Stomach (tissue), 9 donors: Measurements from ENCODE around the gene UBXN1. TPM values are rescaled to one million over a fixed set of nuclear protein-coding genes. Genes with fewer than 3 reads are reported as not detected.
"Not testable (repeated sequence)": the region's sequence is repeated elsewhere in the genome, so short reads cannot be mapped to it uniquely, and the experiment has no call there.

ENCODE experiments used
- DNase-seq, 2 donors: peaks; one replicate each; pipeline versions ENCODE4 v3.0.0 to v3.0.0-alpha.2; 2013 to 2019
- H3K27ac ChIP-seq, 5 donors: fragments of 200-600 bp in 4 of 5; sonication (generic) in 4 of 5; one replicate each; pipeline ENCODE4 v1.5.1; 2013 to 2019; ENCODE audit warnings: mild to moderate bottlenecking in 1 of 5, moderate library complexity in 1 of 5
- H3K27me3 ChIP-seq, 3 donors: fragments of 200-600 bp; sonication (generic); one replicate each; pipeline ENCODE4 v1.5.1; 2017 to 2019; ENCODE audit warnings: mixed run types in 1 of 3
- H3K36me3 ChIP-seq, 4 donors: fragments of 200-600 bp; sonication (generic); 1 replicate in 3 of 4; 2 replicates in 1 of 4; pipeline ENCODE4 v1.5.1; 2016 to 2019
- H3K4me1 ChIP-seq, 4 donors: fragments of 200-600 bp; sonication (generic); one replicate each; pipeline ENCODE4 v1.5.1; 2016 to 2019
- H3K4me3 ChIP-seq, 4 donors: fragments of 200-600 bp; sonication (generic) in 3 of 4; one replicate each; pipeline ENCODE4 v1.5.1; 2016 to 2019; ENCODE audit warnings: mild to moderate bottlenecking in 1 of 4
- H3K9me3 ChIP-seq, 4 donors: fragments of 200-600 bp; sonication (generic); one replicate each; pipeline ENCODE4 v1.5.1; 2016 to 2019
- EP300 ChIP-seq: sonication (generic); formaldehyde crosslinking; IDR thresholded peaks from one replicate; pipeline ENCODE4 v1.6.1; 2017; ENCODE audit warnings: antibody characterized with exemption
- POLR2A ChIP-seq, 4 donors: fragments of 450-650 bp; IDR thresholded peaks; one replicate each; pipeline ENCODE4 v1.6.1; 2016; ENCODE audit warnings: antibody characterized with exemption in 4 of 4, control low read depth in 2 of 4, mild to moderate bottlenecking in 1 of 4, moderate library complexity in 1 of 4
- POLR2AphosphoS5 ChIP-seq, 3 donors: sonication (generic); formaldehyde crosslinking; IDR thresholded peaks; one replicate each; pipeline ENCODE4 v1.6.1; 2016; ENCODE audit warnings: antibody characterized with exemption in 3 of 3
- WGBS, 5 donors: extraction: QIAGEN DNeasy Blood & Tissue Kit in 3 of 5; methylation state at CpG; one replicate each; pipeline versions ENCODE4 v1.1.5 to v1.1.7; 2013 to 2018; 5-methylcytosine and 5-hydroxymethylcytosine counted together
- intact Hi-C: fragments of 100-400 bp; cut with DNase I; formaldehyde crosslinking; loops from one replicate; pipeline ENCODE4 v1.15.1; 2023; ENCODE audit warnings: low total_unique reads
- polyA plus RNA-seq, 3 donors: library from polyadenylated mRNA; stranded (reverse); fragments of 200-250 nt; gene quantifications; one replicate each; pipeline ENCODE4 v1.2.3, GENCODE V29; 2013
- total RNA-seq, 5 donors: library from RNA; depleted of rRNA; stranded (reverse); fragments of >200 nt; gene quantifications; one replicate each; pipeline versions ENCODE4 v1.1.0 to v1.2.3, GENCODE V29; 2014 to 2016
- TF ChIP-seq, protein P1 (sequence below), 7 experiments: fragments of 450-650 bp in 4 of 7; fragments of 200-600 bp in 3 of 7; sonication (generic) in 3 of 7; IDR thresholded peaks; one replicate each; pipeline ENCODE4 v1.5.1; 2016 to 2019; ENCODE audit warnings: antibody characterized with exemption in 7 of 7, control low read depth in 2 of 7, mild to moderate bottlenecking in 1 of 7
- donor health status: healthy with polysubstance abuse.
- donor health status: Bipolar disorder and iron deficiency.
- donor health status: healthy.

The UBXN1 gene
- total and polyA plus RNA-seq, 8 donors = 78.6 to 236 (median 163) TPM

- Histone ChIP-seq H3K9me3 (no peaks in the 10 kb centered on the region), H3K4me3 (no peak overlapping the region), H3K4me1 (peaks cover 31 to 69% (median 52%) of the 10 kb centered on the region in 4 donors), H3K36me3 (peaks cover 23 to 51% (median 47%) of the 10 kb centered on the region in 4 donors), H3K27ac (no peak overlapping the region), H3K27me3 (no peaks in the 10 kb centered on the region)
- no peak for DNase-seq
- intact Hi-C loops = no loop called here
- 33 to 57% (median 42%) methylated on average over 2 to 6 of the region's 6 CpGs for WGBS, 5 donors
- TF ChIP-seq POLR2A (IDR thresholded peaks at IDR 0.05) (no peak), EP300 (no peak), POLR2AphosphoS5 (IDR thresholded peaks at IDR 0.05) (no peak)
- TF ChIP-seq, protein P1, sequence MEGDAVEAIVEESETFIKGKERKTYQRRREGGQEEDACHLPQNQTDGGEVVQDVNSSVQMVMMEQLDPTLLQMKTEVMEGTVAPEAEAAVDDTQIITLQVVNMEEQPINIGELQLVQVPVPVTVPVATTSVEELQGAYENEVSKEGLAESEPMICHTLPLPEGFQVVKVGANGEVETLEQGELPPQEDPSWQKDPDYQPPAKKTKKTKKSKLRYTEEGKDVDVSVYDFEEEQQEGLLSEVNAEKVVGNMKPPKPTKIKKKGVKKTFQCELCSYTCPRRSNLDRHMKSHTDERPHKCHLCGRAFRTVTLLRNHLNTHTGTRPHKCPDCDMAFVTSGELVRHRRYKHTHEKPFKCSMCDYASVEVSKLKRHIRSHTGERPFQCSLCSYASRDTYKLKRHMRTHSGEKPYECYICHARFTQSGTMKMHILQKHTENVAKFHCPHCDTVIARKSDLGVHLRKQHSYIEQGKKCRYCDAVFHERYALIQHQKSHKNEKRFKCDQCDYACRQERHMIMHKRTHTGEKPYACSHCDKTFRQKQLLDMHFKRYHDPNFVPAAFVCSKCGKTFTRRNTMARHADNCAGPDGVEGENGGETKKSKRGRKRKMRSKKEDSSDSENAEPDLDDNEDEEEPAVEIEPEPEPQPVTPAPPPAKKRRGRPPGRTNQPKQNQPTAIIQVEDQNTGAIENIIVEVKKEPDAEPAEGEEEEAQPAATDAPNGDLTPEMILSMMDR (IDR thresholded peaks at IDR 0.05) = no peak
Observed at GRCh38 chr11:62676698-62677097, 2.2 kb downstream of the UBXN1 start.

DNA sequence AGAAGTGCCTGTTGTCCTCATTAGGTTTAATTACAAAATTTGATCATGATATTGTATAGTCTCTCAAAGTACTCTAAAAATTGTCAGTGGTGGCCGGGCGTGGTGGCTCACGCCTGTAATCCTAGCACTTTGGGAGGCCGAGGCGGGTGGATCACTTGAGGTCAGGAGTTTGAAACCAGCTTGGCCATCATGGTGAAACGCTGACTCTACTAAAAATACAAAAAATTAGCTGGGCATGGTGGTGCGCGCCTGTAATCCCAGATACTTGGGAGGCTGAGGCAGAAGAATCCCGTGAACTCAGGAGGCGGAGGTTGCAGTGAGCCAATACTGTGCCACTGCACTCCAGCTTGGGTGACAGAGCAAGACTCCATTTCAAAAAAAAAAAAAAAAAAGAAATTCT, 3.5 kb downstream of the UBXN1 start:
- intact Hi-C loops, H3K27me3 ChIP-seq, DNase-seq, H3K27ac ChIP-seq, H3K9me3 ChIP-seq, H3K4me3 ChIP-seq: not testable (repeated sequence)
- Histone ChIP-seq H3K4me1 (peaks cover 37 to 70% (median 58%) of the 10 kb centered on the region in 4 donors), H3K36me3 (peaks cover 23 to 51% (median 47%) of the 10 kb centered on the region in 4 donors)
- WGBS, 5 donors = 93 to 97% (median 94%) methylated on average over 10 of the region's 10 CpGs

GRCh38 chr11:62673196-62673525, 5.7 kb downstream of the UBXN1 start:
- 46 to 58% (median 55%) methylated on average over 2 of the region's 2 CpGs for WGBS, 5 donors
- H3K4me1 ChIP-seq = peaks cover 40 to 74% (median 62%) of the 10 kb centered on the region in 4 donors
- H3K27ac ChIP-seq = peak overlapping the region; percentile 89 to 96 (median 93)

DNA sequence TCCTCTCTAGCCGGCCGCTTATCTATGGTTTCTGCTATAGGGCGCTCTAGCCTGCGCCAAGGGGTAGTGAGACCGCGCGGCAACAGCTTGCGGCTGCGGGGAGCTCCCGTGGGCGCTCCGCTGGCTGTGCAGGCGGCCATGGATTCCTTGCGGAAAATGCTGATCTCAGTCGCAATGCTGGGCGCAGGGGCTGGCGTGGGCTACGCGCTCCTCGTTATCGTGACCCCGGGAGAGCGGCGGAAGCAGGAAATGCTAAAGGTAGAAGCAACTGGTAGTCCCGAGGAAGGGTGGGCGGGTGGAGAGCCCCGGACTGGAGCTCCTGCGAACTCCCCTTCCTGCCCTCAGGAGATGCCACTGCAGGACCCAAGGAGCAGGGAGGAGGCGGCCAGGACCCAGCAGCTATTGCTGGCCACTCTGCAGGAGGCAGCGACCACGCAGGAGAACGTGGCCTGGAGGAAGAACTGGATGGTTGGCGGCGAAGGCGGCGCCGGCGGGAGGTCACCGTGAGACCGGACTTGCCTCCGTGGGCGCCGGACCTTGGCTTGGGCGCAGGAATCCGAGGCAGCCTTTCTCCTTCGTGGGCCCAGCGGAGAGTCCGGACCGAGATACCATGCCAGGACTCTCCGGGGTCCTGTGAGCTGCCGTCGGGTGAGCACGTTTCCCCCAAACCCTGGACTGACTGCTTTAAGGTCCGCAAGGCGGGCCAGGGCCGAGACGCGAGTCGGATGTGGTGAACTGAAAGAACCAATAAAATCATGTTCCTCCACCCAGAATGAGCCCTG, 7.1 kb downstream of the UBXN1 start, which contains the start of the genes LBHD1 and UQCC3:
Gene LBHD1 (minus strand): TSS at position 660 of the 782 bp plus-strand sequence. CDS start 2,236 bp downstream, outside the sequence.
Gene UQCC3 (plus strand): TSS at position 66 of the 782 bp plus-strand sequence. CDS start 73 bp downstream, at position 139.
- Histone ChIP-seq H3K4me1 (peaks cover 41 to 74% (median 63%) of the 10 kb centered on the region in 4 donors), H3K9me3 (no peaks in the 10 kb centered on the region), H3K4me3 (peak within 1 kb of the TSS; percentile 76 to 94 (median 89)), H3K27ac (peak within 1 kb of the TSS; percentile 89 to 96 (median 93)), H3K36me3 (peaks cover 13 to 45% (median 40%) of the 10 kb centered on the region in 4 donors), H3K27me3 (no peaks in the 10 kb centered on the region)
- intact Hi-C loops = no loop called here
- WGBS, 5 donors = 0 to 1% (median 0%) methylated on average over 47 to 59 of the region's 59 CpGs
- TF ChIP-seq POLR2A (IDR thresholded peaks at IDR 0.05) (peak in 1 of 4 donors; percentile 25), EP300 (no peak), POLR2AphosphoS5 (IDR thresholded peaks at IDR 0.05) (peak; percentile 27 to 79 (median 78))
- TF ChIP-seq, protein P1 (IDR thresholded peaks at IDR 0.05) = no peak
- DNase-seq = peak; percentile 81 to 93

More at GRCh38 chr11:62673196-62673525, 5.7 kb downstream of the UBXN1 start:
- H3K4me3 ChIP-seq = peak overlapping the region; percentile 76 to 94 (median 89)
- intact Hi-C loops = no loop called here
- no peaks in the 10 kb centered on the region for H3K27me3 ChIP-seq
- TF ChIP-seq POLR2AphosphoS5 (IDR thresholded peaks at IDR 0.05) (no peak), EP300 (no peak), POLR2A (IDR thresholded peaks at IDR 0.05) (no peak)
- TF ChIP-seq, protein P1 (IDR thresholded peaks at IDR 0.05) = no peak
- DNase-seq = no peak
- peaks cover 23 to 51% (median 47%) of the 10 kb centered on the region in 4 donors for H3K36me3 ChIP-seq
- H3K9me3 ChIP-seq = no peaks in the 10 kb centered on the region
